HepG2 (cell line): ENCODE measurements around the gene SIX5. TPM values are rescaled to one million over a fixed set of nuclear protein-coding genes. Genes with fewer than 3 reads are reported as not detected.
A peak's percentile ranks its signal among the peaks of the same experiment; 100 is the strongest.

Source experiments
- CHD2 ChIP-seq: IDR thresholded peaks from 2 replicates; pipeline ENCODE4 v1.6.1; 2011; ENCODE audit warnings: low read depth, low read length, improper control_type of control experiment
- DPF2 ChIP-seq: sonication (generic); formaldehyde crosslinking; IDR thresholded peaks from 2 replicates; pipeline ENCODE4 v1.4.0; 2020; ENCODE audit warnings: mild to moderate bottlenecking, low read depth, missing genetic modification reagents, borderline replicate concordance
- ESRRA ChIP-seq: sonication (generic); formaldehyde crosslinking; IDR thresholded peaks from 2 replicates; pipeline ENCODE4 v1.5.1; 2020; ENCODE audit warnings: mild to moderate bottlenecking, low read depth, missing genetic modification reagents
- HOXA9 ChIP-seq: sonication (generic); formaldehyde crosslinking; IDR thresholded peaks from 2 replicates; pipeline ENCODE4 v1.8.1; 2022; ENCODE audit warnings: missing genetic modification reagents, mild to moderate bottlenecking, moderate library complexity, borderline replicate concordance
- KDM3A ChIP-seq: IDR thresholded peaks from 2 replicates; pipeline ENCODE4 v1.6.1; 2018; ENCODE audit warnings: low read depth, missing compliant biosample characterization
- MAF1 ChIP-seq: sonication (generic); formaldehyde crosslinking; IDR thresholded peaks from 2 replicates; pipeline ENCODE4 v1.5.0; 2020; ENCODE audit warnings: missing genetic modification reagents, borderline replicate concordance
- MED8 ChIP-seq: sonication (generic); formaldehyde crosslinking; IDR thresholded peaks from 2 replicates; pipeline ENCODE4 v1.8.1; 2023; ENCODE audit warnings: mild to moderate bottlenecking, missing genetic modification reagents; ENCODE audit not compliant: insufficient replicate concordance
- MEIS1 ChIP-seq: sonication (generic); formaldehyde crosslinking; IDR thresholded peaks from 2 replicates; pipeline ENCODE4 v1.9.0; 2021; ENCODE audit warnings: mild to moderate bottlenecking, missing genetic modification reagents, moderate library complexity, borderline replicate concordance
- NCOA2 ChIP-seq: sonication (generic); formaldehyde crosslinking; IDR thresholded peaks from 2 replicates; pipeline ENCODE4 v1.8.0; 2022; ENCODE audit warnings: inconsistent platforms
- NR2F1 ChIP-seq, 2 experiments: fragments of 450-650 bp in 1 of 2; formaldehyde crosslinking in 1 of 2; IDR thresholded peaks; 2 replicates each; pipeline versions ENCODE4 v1.5.0 to v1.6.1; 2016 to 2020; ENCODE audit warnings: mild to moderate bottlenecking in 1 of 2, missing compliant biosample characterization in 1 of 2, missing genetic modification reagents in 1 of 2, moderate library complexity in 1 of 2
- RFX1 ChIP-seq: fragments of 450-650 bp; IDR thresholded peaks from 2 replicates; pipeline ENCODE4 v1.6.1; 2017
- RFX3 ChIP-seq: IDR thresholded peaks from 2 replicates; pipeline ENCODE4 v1.6.1; 2016; ENCODE audit warnings: missing biosample characterization, missing genetic modification reagents
- RNF2 ChIP-seq: fragments of 450-650 bp; conservative IDR thresholded peaks from 2 replicates; pipeline ENCODE4 v1.6.1; 2016; ENCODE audit warnings: low read depth
- ZNF230 ChIP-seq: sonication (generic); formaldehyde crosslinking; IDR thresholded peaks from 2 replicates; pipeline ENCODE4 v1.4.0; 2020; ENCODE audit warnings: mild to moderate bottlenecking, missing genetic modification reagents
- ZNF234 ChIP-seq: sonication (generic); formaldehyde crosslinking; conservative IDR thresholded peaks from 2 replicates; pipeline ENCODE4 v1.5.1; 2020; ENCODE audit warnings: mild to moderate bottlenecking, missing genetic modification reagents
- ZNF263 ChIP-seq: sonication (generic); formaldehyde crosslinking; IDR thresholded peaks from 2 replicates; pipeline ENCODE4 v1.4.0; 2020; ENCODE audit warnings: missing genetic modification reagents
- ZNF562 ChIP-seq: sonication (generic); formaldehyde crosslinking; IDR thresholded peaks from 2 replicates; pipeline ENCODE4 v1.8.0; 2022; ENCODE audit warnings: missing genetic modification reagents, borderline replicate concordance
- ZNF598 ChIP-seq: sonication (generic); formaldehyde crosslinking; IDR thresholded peaks from 2 replicates; pipeline ENCODE4 v1.5.1; 2020; ENCODE audit warnings: mild to moderate bottlenecking, missing genetic modification reagents, borderline replicate concordance
- ZNF607 ChIP-seq: sonication (generic); formaldehyde crosslinking; IDR thresholded peaks from 2 replicates; pipeline ENCODE4 v1.5.1; 2020; ENCODE audit warnings: missing genetic modification reagents, mild to moderate bottlenecking, borderline replicate concordance
- ZNF766 ChIP-seq: sonication (generic); formaldehyde crosslinking; IDR thresholded peaks from 2 replicates; pipeline ENCODE4 v1.5.0; 2020; ENCODE audit warnings: missing genetic modification reagents, borderline replicate concordance
- ZSCAN21 ChIP-seq: sonication (generic); formaldehyde crosslinking; IDR thresholded peaks from 2 replicates; pipeline ENCODE4 v1.8.0; 2022; ENCODE audit warnings: mild to moderate bottlenecking, missing genetic modification reagents, moderate library complexity, borderline replicate concordance
- polyA plus RNA-seq, 8 experiments: library from polyadenylated mRNA; depleted of rRNA in 3 of 8; stranded (reverse) in 7 of 8; unstranded in 1 of 8; fragments of >200 nt; fragmentation: Illumina TruSeq in 4 of 8; extraction: Trizol in 4 of 8; gene quantifications; 2 replicates each; pipeline versions ENCODE4 v1.2.1 to v1.2.3, GENCODE V29; 2011 to 2016; ENCODE audit warnings: low read depth in 4 of 8, missing spikeins in 1 of 8, mixed read lengths in 1 of 8; ENCODE audit not compliant: insufficient read depth in 1 of 8
- total RNA-seq, 5 experiments: library from RNA; depleted of rRNA; stranded (reverse); fragments of >200 nt; fragmentation: Illumina TruSeq; extraction: Trizol; gene quantifications; 2 replicates each; pipeline ENCODE4 v1.2.3, GENCODE V29; 2016; ENCODE audit warnings: low read depth in 1 of 5
- TF ChIP-seq, protein P1 (sequence below): sonication (generic); formaldehyde crosslinking; IDR thresholded peaks from 2 replicates; pipeline ENCODE4 v1.5.0; 2020; ENCODE audit warnings: missing genetic modification reagents
- TF ChIP-seq, protein P2 (sequence below): sonication (generic); formaldehyde crosslinking; IDR thresholded peaks from 2 replicates; pipeline ENCODE4 v1.4.0; 2020; ENCODE audit warnings: missing genetic modification reagents
- TF ChIP-seq, protein P3 (sequence below): IDR thresholded peaks from 2 replicates; pipeline ENCODE4 v1.6.1; 2018; ENCODE audit warnings: missing genetic modification reagents

The SIX5 gene
- total and polyA plus RNA-seq, 2 of the 13 experiments (the other 11 are each of a cell fraction or from before 2014, with no cell fraction given), result 7.7 to 10.5 TPM

DNA sequence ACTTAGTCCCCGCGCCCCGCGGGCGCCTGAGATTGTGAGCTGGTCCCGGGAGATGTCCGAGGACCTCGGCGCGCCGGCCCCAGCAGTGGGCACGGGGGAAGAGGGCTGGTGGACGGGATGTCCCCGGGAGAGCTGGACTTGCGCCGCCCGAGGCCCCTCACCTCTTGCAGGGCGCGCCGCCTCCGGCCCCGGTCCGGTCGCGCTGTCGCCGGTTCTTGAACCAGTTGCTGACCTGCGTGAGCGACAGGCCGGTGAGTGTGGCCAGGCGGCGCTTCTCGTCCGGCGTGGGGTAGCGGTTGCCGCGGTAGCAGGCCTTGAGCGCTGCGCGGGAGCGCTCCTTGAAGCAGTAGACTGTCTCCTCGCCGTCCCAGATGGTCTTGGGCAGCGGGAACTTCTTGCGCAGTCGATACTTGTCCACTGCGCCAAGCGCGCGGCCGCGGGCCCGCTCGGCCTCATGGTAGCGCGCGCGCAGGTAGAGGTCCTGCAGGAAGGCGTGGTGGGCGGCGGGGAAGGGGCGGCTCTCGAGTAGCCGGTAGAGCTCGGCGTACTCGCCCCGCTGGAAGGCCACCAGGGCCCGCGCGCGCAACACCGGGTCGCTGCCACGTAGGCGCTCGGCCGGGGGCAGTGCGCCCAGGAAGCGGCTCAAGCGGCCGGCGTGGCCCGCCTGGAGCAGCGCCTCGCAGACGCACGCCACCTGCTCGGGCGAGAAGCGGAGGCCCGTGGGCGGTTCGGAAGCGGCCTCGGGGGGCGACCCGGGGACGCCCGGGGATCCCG is 984 bp downstream of the SIX5 start (continued):
- TF ChIP-seq, protein P1, sequence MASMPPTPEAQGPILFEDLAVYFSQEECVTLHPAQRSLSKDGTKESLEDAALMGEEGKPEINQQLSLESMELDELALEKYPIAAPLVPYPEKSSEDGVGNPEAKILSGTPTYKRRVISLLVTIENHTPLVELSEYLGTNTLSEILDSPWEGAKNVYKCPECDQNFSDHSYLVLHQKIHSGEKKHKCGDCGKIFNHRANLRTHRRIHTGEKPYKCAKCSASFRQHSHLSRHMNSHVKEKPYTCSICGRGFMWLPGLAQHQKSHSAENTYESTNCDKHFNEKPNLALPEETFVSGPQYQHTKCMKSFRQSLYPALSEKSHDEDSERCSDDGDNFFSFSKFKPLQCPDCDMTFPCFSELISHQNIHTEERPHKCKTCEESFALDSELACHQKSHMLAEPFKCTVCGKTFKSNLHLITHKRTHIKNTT (CRISPR knock-in tag), result no peak
- no peak for TF ChIP-seq RFX1
- no peak; the same call in 1 of the 2 replicates for TF ChIP-seq ZNF607 (CRISPR knock-in tag)
- no peak for TF ChIP-seq RFX3 (CRISPR knock-in tag)
- TF ChIP-seq ZNF598 (CRISPR knock-in tag), result no peak
- TF ChIP-seq NR2F1 (CRISPR knock-in tag; IDR thresholded peaks at IDR 0.05), result no peak
- TF ChIP-seq, protein P2, sequence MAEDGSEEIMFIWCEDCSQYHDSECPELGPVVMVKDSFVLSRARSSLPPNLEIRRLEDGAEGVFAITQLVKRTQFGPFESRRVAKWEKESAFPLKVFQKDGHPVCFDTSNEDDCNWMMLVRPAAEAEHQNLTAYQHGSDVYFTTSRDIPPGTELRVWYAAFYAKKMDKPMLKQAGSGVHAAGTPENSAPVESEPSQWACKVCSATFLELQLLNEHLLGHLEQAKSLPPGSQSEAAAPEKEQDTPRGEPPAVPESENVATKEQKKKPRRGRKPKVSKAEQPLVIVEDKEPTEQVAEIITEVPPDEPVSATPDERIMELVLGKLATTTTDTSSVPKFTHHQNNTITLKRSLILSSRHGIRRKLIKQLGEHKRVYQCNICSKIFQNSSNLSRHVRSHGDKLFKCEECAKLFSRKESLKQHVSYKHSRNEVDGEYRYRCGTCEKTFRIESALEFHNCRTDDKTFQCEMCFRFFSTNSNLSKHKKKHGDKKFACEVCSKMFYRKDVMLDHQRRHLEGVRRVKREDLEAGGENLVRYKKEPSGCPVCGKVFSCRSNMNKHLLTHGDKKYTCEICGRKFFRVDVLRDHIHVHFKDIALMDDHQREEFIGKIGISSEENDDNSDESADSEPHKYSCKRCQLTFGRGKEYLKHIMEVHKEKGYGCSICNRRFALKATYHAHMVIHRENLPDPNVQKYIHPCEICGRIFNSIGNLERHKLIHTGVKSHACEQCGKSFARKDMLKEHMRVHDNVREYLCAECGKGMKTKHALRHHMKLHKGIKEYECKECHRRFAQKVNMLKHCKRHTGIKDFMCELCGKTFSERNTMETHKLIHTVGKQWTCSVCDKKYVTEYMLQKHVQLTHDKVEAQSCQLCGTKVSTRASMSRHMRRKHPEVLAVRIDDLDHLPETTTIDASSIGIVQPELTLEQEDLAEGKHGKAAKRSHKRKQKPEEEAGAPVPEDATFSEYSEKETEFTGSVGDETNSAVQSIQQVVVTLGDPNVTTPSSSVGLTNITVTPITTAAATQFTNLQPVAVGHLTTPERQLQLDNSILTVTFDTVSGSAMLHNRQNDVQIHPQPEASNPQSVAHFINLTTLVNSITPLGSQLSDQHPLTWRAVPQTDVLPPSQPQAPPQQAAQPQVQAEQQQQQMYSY (CRISPR knock-in tag), result no peak
- no peak for TF ChIP-seq RNF2
- TF ChIP-seq MED8 (CRISPR knock-in tag), result no peak
- TF ChIP-seq NCOA2 (CRISPR knock-in tag), result no peak
- TF ChIP-seq KDM3A (CRISPR knock-in tag), result peak; percentile 31; the same call in 1 of the 2 replicates
- no peak for TF ChIP-seq DPF2 (CRISPR knock-in tag)
- peak; percentile 40; the same call in 1 of the 2 replicates for TF ChIP-seq ZSCAN21 (CRISPR knock-in tag)
- TF ChIP-seq ZNF234, result no peak
- TF ChIP-seq ESRRA (CRISPR knock-in tag), result no peak
- TF ChIP-seq MEIS1, result no peak
- no peak; the same call in 1 of the 2 replicates for TF ChIP-seq ZNF230
- TF ChIP-seq CHD2, result no peak
- TF ChIP-seq ZNF562 (CRISPR knock-in tag), result no peak
- no peak; the same call in 1 of the 2 replicates for TF ChIP-seq ZNF263 (CRISPR knock-in tag)
- TF ChIP-seq HOXA9 (CRISPR knock-in tag), result no peak
- TF ChIP-seq, protein P3, sequence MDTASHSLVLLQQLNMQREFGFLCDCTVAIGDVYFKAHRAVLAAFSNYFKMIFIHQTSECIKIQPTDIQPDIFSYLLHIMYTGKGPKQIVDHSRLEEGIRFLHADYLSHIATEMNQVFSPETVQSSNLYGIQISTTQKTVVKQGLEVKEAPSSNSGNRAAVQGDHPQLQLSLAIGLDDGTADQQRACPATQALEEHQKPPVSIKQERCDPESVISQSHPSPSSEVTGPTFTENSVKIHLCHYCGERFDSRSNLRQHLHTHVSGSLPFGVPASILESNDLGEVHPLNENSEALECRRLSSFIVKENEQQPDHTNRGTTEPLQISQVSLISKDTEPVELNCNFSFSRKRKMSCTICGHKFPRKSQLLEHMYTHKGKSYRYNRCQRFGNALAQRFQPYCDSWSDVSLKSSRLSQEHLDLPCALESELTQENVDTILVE (CRISPR knock-in tag), result no peak
- no peak for TF ChIP-seq MAF1 (CRISPR knock-in tag)
- 0 out of 2 replicates have a peak, but pooled peaks have one; percentile 32 for TF ChIP-seq ZNF766
